Neural cell (in vitro differentiated cells): Measurements from ENCODE around the gene TMEM139. TPM values are rescaled to one million over a fixed set of nuclear protein-coding genes. Genes with fewer than 3 reads are reported as not detected.

Source experiments
- H2AFZ ChIP-seq: fragments of 200-600, 300-800 bp; sonication (generic), shearing (Covaris generic); 2 replicates; pipeline ENCODE4 v1.6.0; 2014; ENCODE audit warnings: low read depth, mild to moderate bottlenecking, antibody characterized with exemption, low read length, moderate library complexity
- H3F3A ChIP-seq: fragments of 200-600 bp; shearing (Covaris generic); 2 replicates; pipeline ENCODE4 v1.6.1; 2016; ENCODE audit warnings: mild to moderate bottlenecking, moderate library complexity, mixed read lengths, antibody characterized with exemption, low read length; ENCODE audit not compliant: insufficient read depth, poor library complexity, severe bottlenecking
- H3K27ac ChIP-seq: fragments of 200-600, 300-800 bp; sonication (generic), shearing (Covaris generic); 2 replicates; pipeline ENCODE4 v1.5.1; 2014; ENCODE audit warnings: mild to moderate bottlenecking, low read length, moderate library complexity
- H3K27me3 ChIP-seq: fragments of 300-800, 200-600 bp; sonication (generic), shearing (Covaris generic); 2 replicates; pipeline ENCODE4 v1.6.0; 2014; ENCODE audit warnings: mild to moderate bottlenecking, low read depth, low read length, moderate library complexity; ENCODE audit not compliant: insufficient read depth
- H3K36me3 ChIP-seq: fragments of 300-800, 200-600 bp; sonication (generic), shearing (Covaris generic); 2 replicates; pipeline ENCODE4 v1.5.1; 2014; ENCODE audit warnings: mild to moderate bottlenecking, antibody characterized with exemption, low read length, moderate library complexity; ENCODE audit not compliant: insufficient read depth
- H3K4me2 ChIP-seq: fragments of 300-800, 200-600 bp; sonication (generic), shearing (Covaris generic); 2 replicates; pipeline ENCODE4 v1.6.0; 2014; ENCODE audit warnings: mild to moderate bottlenecking, low read length
- H3K4me3 ChIP-seq: fragments of 300-800, 200-600 bp; sonication (generic), shearing (Covaris generic); 2 replicates; pipeline ENCODE4 v1.5.1; 2014; ENCODE audit warnings: mild to moderate bottlenecking, low read length, moderate library complexity
- H3K79me2 ChIP-seq: fragments of 200-600 bp; shearing (Covaris generic); replicated peaks from 2 replicates; pipeline ENCODE4 v1.6.0; 2014; ENCODE audit warnings: mild to moderate bottlenecking, low read length, moderate library complexity; ENCODE audit not compliant: insufficient read depth
- H3K9ac ChIP-seq: fragments of 300-800, 200-600 bp; sonication (generic), shearing (Covaris generic); 2 replicates; pipeline ENCODE4 v1.6.1; 2016; ENCODE audit warnings: mild to moderate bottlenecking, low read length, mixed read lengths
- H3K9me2 ChIP-seq: fragments of 200-600 bp; shearing (Covaris generic); 2 replicates; pipeline ENCODE4 v1.6.1; 2016; ENCODE audit warnings: mild to moderate bottlenecking, low read length, mixed read lengths; ENCODE audit not compliant: insufficient read depth
- H3K9me3 ChIP-seq: fragments of 200-600, 300-800 bp; sonication (generic), shearing (Covaris generic); 2 replicates; pipeline ENCODE4 v1.6.1; 2016; ENCODE audit warnings: mild to moderate bottlenecking, mixed run types, low read length, moderate library complexity, mixed read lengths
- H4K20me1 ChIP-seq: fragments of 200-600 bp; shearing (Covaris generic); 2 replicates; pipeline ENCODE4 v1.6.1; 2016; ENCODE audit warnings: mild to moderate bottlenecking, mixed run types; ENCODE audit not compliant: insufficient read depth
- EP300 ChIP-seq: fragments of 450-650 bp; conservative IDR thresholded peaks from 2 replicates; pipeline ENCODE4 v1.6.1; 2014; ENCODE audit warnings: antibody characterized with exemption, mild to moderate bottlenecking, moderate library complexity; ENCODE audit not compliant: poor library complexity, severe bottlenecking
- EZH2 ChIP-seq: fragments of 200-600, 300-800 bp; shearing (Covaris generic), sonication (generic); IDR thresholded peaks from 2 replicates; pipeline ENCODE4 v1.6.1; 2014; ENCODE audit warnings: antibody characterized with exemption, low read length, borderline replicate concordance, mild to moderate bottlenecking; ENCODE audit not compliant: insufficient read depth, poor library complexity, severe bottlenecking
- MXI1 ChIP-seq: fragments of 450-650 bp; conservative IDR thresholded peaks from 2 replicates; pipeline ENCODE4 v1.6.1; 2014; ENCODE audit warnings: antibody characterized with exemption, mild to moderate bottlenecking; ENCODE audit not compliant: poor library complexity, severe bottlenecking
- POLR2AphosphoS5 ChIP-seq: IDR thresholded peaks from 2 replicates; pipeline ENCODE4 v1.6.1; 2012
- RAD21 ChIP-seq: fragments of 450-650 bp; conservative IDR thresholded peaks from 2 replicates; pipeline ENCODE4 v1.6.1; 2014; ENCODE audit warnings: antibody characterized with exemption, mild to moderate bottlenecking, moderate library complexity
- SMC3 ChIP-seq: fragments of 450-650 bp; conservative IDR thresholded peaks from 2 replicates; pipeline ENCODE4 v1.6.1; 2014; ENCODE audit warnings: antibody characterized with exemption, mild to moderate bottlenecking, moderate library complexity; ENCODE audit not compliant: poor library complexity
- TAF1 ChIP-seq: IDR thresholded peaks from 2 replicates; pipeline ENCODE4 v1.6.1; 2012; ENCODE audit warnings: low read depth
- polyA plus RNA-seq: library from polyadenylated mRNA; depleted of rRNA; stranded (reverse); fragments of >200 nt; gene quantifications from 2 replicates; pipeline ENCODE4 v1.2.3, GENCODE V29; 2014
- TF ChIP-seq, protein P1 (sequence below): fragments of 450-650 bp; IDR thresholded peaks from 2 replicates; pipeline ENCODE4 v1.5.1; 2014; ENCODE audit warnings: antibody characterized with exemption, mild to moderate bottlenecking, moderate library complexity; ENCODE audit not compliant: poor library complexity, severe bottlenecking
- TF ChIP-seq, protein P2 (sequence below): IDR thresholded peaks from 2 replicates; pipeline ENCODE4 v1.6.1; 2012; ENCODE audit warnings: borderline replicate concordance

Gene TMEM139
- polyA plus RNA-seq, 1 donor from 2014 or later = not detected

DNA sequence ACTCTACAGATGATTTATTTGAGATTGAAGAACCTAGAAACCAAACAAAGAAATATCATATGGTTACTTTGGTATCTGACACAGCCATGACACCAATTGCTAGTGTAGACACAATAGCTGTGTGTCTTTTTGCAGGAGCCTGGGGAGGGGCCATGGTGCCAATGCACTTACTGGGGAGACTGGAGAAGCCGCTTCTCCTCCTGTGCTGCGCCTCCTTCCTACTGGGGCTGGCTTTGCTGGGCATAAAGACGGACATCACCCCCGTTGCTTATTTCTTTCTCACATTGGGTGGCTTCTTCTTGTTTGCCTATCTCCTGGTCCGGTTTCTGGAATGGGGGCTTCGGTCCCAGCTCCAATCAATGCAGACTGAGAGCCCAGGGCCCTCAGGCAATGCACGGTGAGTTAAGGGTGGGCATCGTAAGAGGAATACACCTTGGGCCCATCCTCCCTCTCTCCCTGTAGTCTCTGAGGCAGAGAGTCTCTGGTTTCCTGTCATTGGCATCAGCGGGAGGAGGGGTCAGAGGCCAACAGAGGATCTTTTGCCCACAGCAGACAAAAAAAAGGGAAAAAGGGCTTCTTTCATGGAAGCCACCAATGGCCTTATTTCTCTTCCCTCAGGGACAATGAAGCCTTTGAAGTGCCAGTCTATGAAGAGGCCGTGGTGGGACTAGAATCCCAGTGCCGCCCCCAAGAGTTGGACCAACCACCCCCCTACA lies 1.2 kb downstream of the TMEM139 start:
- H3K27ac ChIP-seq = no peak overlapping the region

DNA sequence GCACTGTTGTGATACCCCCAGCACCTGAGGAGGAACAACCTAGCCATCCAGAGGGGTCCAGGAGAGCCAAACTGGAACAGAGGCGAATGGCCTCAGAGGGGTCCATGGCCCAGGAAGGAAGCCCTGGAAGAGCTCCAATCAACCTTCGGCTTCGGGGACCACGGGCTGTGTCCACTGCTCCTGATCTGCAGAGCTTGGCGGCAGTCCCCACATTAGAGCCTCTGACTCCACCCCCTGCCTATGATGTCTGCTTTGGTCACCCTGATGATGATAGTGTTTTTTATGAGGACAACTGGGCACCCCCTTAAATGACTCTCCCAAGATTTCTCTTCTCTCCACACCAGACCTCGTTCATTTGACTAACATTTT lies 1.7 kb downstream of the TMEM139 start:
- no peak overlapping the region for H3K4me3 ChIP-seq
- H3K36me3 ChIP-seq = no peaks in the 10 kb centered on the region
- H3K9me2 ChIP-seq = no peaks in the 10 kb centered on the region
- H2AFZ ChIP-seq = no peak overlapping the region
- H3K9ac ChIP-seq = no peak overlapping the region
- no peaks in the 10 kb centered on the region for H3F3A ChIP-seq
- H3K79me2 ChIP-seq = peaks cover 32% of the 10 kb centered on the region
- H4K20me1 ChIP-seq = no peaks in the 10 kb centered on the region
- H3K27ac ChIP-seq = no peak overlapping the region
- no peak overlapping the region for H3K4me2 ChIP-seq
- no peaks in the 10 kb centered on the region for H3K27me3 ChIP-seq
- no peak for TF ChIP-seq EP300
- no peak for TF ChIP-seq EZH2
- TF ChIP-seq POLR2AphosphoS5 = no peak
- no peak for TF ChIP-seq SMC3
- TF ChIP-seq RAD21 = no peak
- TF ChIP-seq, protein P1, sequence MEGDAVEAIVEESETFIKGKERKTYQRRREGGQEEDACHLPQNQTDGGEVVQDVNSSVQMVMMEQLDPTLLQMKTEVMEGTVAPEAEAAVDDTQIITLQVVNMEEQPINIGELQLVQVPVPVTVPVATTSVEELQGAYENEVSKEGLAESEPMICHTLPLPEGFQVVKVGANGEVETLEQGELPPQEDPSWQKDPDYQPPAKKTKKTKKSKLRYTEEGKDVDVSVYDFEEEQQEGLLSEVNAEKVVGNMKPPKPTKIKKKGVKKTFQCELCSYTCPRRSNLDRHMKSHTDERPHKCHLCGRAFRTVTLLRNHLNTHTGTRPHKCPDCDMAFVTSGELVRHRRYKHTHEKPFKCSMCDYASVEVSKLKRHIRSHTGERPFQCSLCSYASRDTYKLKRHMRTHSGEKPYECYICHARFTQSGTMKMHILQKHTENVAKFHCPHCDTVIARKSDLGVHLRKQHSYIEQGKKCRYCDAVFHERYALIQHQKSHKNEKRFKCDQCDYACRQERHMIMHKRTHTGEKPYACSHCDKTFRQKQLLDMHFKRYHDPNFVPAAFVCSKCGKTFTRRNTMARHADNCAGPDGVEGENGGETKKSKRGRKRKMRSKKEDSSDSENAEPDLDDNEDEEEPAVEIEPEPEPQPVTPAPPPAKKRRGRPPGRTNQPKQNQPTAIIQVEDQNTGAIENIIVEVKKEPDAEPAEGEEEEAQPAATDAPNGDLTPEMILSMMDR = no peak
- TF ChIP-seq TAF1 = no peak
- TF ChIP-seq MXI1 = no peak
- TF ChIP-seq, protein P2, sequence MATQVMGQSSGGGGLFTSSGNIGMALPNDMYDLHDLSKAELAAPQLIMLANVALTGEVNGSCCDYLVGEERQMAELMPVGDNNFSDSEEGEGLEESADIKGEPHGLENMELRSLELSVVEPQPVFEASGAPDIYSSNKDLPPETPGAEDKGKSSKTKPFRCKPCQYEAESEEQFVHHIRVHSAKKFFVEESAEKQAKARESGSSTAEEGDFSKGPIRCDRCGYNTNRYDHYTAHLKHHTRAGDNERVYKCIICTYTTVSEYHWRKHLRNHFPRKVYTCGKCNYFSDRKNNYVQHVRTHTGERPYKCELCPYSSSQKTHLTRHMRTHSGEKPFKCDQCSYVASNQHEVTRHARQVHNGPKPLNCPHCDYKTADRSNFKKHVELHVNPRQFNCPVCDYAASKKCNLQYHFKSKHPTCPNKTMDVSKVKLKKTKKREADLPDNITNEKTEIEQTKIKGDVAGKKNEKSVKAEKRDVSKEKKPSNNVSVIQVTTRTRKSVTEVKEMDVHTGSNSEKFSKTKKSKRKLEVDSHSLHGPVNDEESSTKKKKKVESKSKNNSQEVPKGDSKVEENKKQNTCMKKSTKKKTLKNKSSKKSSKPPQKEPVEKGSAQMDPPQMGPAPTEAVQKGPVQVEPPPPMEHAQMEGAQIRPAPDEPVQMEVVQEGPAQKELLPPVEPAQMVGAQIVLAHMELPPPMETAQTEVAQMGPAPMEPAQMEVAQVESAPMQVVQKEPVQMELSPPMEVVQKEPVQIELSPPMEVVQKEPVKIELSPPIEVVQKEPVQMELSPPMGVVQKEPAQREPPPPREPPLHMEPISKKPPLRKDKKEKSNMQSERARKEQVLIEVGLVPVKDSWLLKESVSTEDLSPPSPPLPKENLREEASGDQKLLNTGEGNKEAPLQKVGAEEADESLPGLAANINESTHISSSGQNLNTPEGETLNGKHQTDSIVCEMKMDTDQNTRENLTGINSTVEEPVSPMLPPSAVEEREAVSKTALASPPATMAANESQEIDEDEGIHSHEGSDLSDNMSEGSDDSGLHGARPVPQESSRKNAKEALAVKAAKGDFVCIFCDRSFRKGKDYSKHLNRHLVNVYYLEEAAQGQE = no peak
- no peaks in the 10 kb centered on the region for H3K9me3 ChIP-seq

More for the DNA sequence above, 1.2 kb downstream of the TMEM139 start:
- Histone ChIP-seq H3K27me3 (no peaks in the 10 kb centered on the region), H3K4me3 (no peak overlapping the region), H3K9ac (no peak overlapping the region), H3K4me2 (no peak overlapping the region), H3F3A (no peaks in the 10 kb centered on the region), H3K9me3 (no peaks in the 10 kb centered on the region), H3K9me2 (no peaks in the 10 kb centered on the region), H2AFZ (no peak overlapping the region), H3K36me3 (no peaks in the 10 kb centered on the region), H4K20me1 (no peaks in the 10 kb centered on the region), H3K79me2 (peaks cover 27% of the 10 kb centered on the region)
- TF ChIP-seq MXI1 = no peak
- no peak for TF ChIP-seq POLR2AphosphoS5
- no peak for TF ChIP-seq TAF1
